Ishikawa (cell line): ENCODE results near the gene ARHGEF28.
A peak's percentile ranks its signal among the peaks of the same experiment; 100 is the strongest.

ENCODE experiments used
- CEBPB ChIP-seq: IDR thresholded peaks from 2 replicates; pipeline ENCODE4 v1.6.1; 2012
- CREB1 ChIP-seq: IDR thresholded peaks from 2 replicates; pipeline ENCODE4 v1.6.1; 2012; ENCODE audit warnings: low read depth
- EGR1 ChIP-seq: IDR thresholded peaks from 2 replicates; pipeline ENCODE4 v1.6.1; 2012
- EP300 ChIP-seq: IDR thresholded peaks from 2 replicates; pipeline ENCODE4 v1.6.1; 2012; ENCODE audit warnings: borderline replicate concordance
- FOXM1 ChIP-seq: IDR thresholded peaks from 2 replicates; pipeline ENCODE4 v1.6.1; 2012; ENCODE audit warnings: low read depth, borderline replicate concordance
- NFIC ChIP-seq: IDR thresholded peaks from 2 replicates; pipeline ENCODE4 v1.6.1; 2012
- RAD21 ChIP-seq: IDR thresholded peaks from 2 replicates; pipeline ENCODE4 v1.6.1; 2012; ENCODE audit warnings: low read depth
- REST ChIP-seq: IDR thresholded peaks from 2 replicates; pipeline ENCODE4 v1.6.1; 2012; ENCODE audit warnings: low read depth, mild to moderate bottlenecking
- TAF1 ChIP-seq: IDR thresholded peaks from 2 replicates; pipeline ENCODE4 v1.6.1; 2012; ENCODE audit warnings: low read depth, mild to moderate bottlenecking
- TCF12 ChIP-seq: IDR thresholded peaks from 2 replicates; pipeline ENCODE4 v1.6.1; 2012; ENCODE audit warnings: low read depth
- TEAD4 ChIP-seq: IDR thresholded peaks from 2 replicates; pipeline ENCODE4 v1.6.1; 2012
- USF1 ChIP-seq: IDR thresholded peaks from 2 replicates; pipeline ENCODE4 v1.6.1; 2012
- YY1 ChIP-seq: IDR thresholded peaks from 2 replicates; pipeline ENCODE4 v1.6.1; 2012; ENCODE audit warnings: low read depth
- ZBTB7A ChIP-seq: IDR thresholded peaks from 2 replicates; pipeline ENCODE4 v1.6.1; 2012; ENCODE audit warnings: low read depth
- TF ChIP-seq, protein P1 (sequence below): IDR thresholded peaks from 2 replicates; pipeline ENCODE4 v1.6.1; 2012

The ARHGEF28 gene

GRCh38 chr5:73625944-73626811, at the start of gene ARHGEF28:
ARHGEF28 (plus strand) TSS chr5:73626196; CDS start chr5:73684852, 58,656 bp downstream.
- peak; percentile 66; the same call in 1 of the 2 replicates for TF ChIP-seq USF1
- no peak for TF ChIP-seq TEAD4
- no peak for TF ChIP-seq EP300
- no peak for TF ChIP-seq FOXM1
- no peak for TF ChIP-seq REST
- TF ChIP-seq TAF1: no peak
- TF ChIP-seq TCF12: 0 out of 2 replicates have a peak, but pooled peaks have one; percentile 10
- TF ChIP-seq ZBTB7A: 0 out of 2 replicates have a peak, but pooled peaks have one; percentile 10
- TF ChIP-seq, protein P1, sequence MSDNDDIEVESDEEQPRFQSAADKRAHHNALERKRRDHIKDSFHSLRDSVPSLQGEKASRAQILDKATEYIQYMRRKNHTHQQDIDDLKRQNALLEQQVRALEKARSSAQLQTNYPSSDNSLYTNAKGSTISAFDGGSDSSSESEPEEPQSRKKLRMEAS: peak; percentile 10

DNA sequence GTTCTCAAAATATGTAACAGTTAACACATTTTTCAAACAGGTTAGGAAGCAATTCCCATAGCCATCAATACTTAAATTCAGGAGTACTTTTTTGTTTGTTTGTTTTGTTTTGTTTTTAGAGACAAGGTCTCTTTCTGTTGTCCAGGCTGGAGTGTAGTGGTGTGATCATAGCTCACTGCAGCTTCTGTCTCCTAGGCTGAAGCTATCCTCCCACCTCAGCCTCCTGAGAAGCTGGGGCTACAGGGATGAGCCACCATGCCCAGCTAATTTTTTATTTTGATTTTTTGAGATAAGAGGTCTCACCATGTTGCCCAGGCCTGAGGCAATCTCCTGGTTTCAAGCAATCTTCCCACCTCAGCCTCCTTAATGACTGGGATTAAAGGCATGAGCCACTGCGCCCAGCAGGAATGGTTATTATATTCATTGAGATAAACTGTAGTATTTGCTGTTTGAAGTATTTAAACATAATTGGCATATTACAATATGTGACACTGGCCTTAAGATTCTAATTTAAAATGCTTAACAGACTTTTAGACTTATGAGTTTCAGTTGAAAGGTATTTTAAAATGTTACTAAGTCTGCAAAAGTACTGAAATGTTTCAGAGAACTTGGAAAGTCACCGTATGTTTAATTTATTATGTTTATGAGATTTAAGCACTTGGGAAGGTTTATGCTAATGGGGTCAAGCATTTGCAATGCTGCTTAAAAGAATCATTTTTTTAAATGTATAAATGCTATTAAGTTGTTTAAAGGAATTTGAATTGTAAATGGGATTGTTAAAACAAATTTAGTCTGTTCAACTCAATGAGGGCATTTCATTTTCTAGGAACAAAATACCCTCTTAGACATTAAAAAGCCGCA, 43.5 kb upstream of the ARHGEF28 start:
- no peak for TF ChIP-seq ZBTB7A

GRCh38 chr5:73587923-73588322, 38.1 kb upstream of the ARHGEF28 start:
- TF ChIP-seq NFIC: no peak
- TF ChIP-seq, protein P1: no peak
- TF ChIP-seq EGR1: no peak
- no peak for TF ChIP-seq CREB1
- TF ChIP-seq FOXM1: no peak
- TF ChIP-seq TAF1: no peak
- no peak for TF ChIP-seq TCF12
- no peak for TF ChIP-seq REST
- no peak for TF ChIP-seq YY1
- no peak for TF ChIP-seq TEAD4
- TF ChIP-seq CEBPB: no peak
- TF ChIP-seq USF1: no peak
- TF ChIP-seq RAD21: no peak
- no peak for TF ChIP-seq ZBTB7A
- TF ChIP-seq EP300: no peak

- peak; percentile 91 for TF ChIP-seq RAD21
- TF ChIP-seq REST: no peak
Measured at GRCh38 chr5:73591102-73591695, 34.8 kb upstream of the ARHGEF28 start.
